ENCODE measurements around the gene SDHAF3.

GRCh38 chr7:97089771-97090170, 27.7 kb upstream of the SDHAF3 start:
- TF ChIP-seq CTCF (IDR thresholded peaks at IDR 0.05) (no peak), POLR2A (IDR thresholded peaks at IDR 0.05) (no peak), EP300 (IDR thresholded peaks at IDR 0.05) (no peak)

Measured in ovary (tissue), 3 donors.